Activated CD4-positive, alpha-beta T cell treated with anti-CD3 and anti-CD28 coated beads, Interleukin-2, amount 10 ng/mL, durations not matched to agents 24 days and 14 days (primary cell): ENCODE data around the gene EPC2. TPM values are rescaled to one million over a fixed set of nuclear protein-coding genes. Genes with fewer than 3 reads are reported as not detected.
"Not testable (repeated sequence)": the region's sequence is repeated elsewhere in the genome, so short reads cannot be mapped to it uniquely, and the experiment has no call there.

Experiments used
- DNase-seq: peaks from one replicate; pipeline ENCODE4 v3.0.0; 2022
- H3K27ac Mint-ChIP-seq: one replicate; pipeline ENCODE4 v1.8.0; 2022; ENCODE audit warnings: mild to moderate bottlenecking, mixed read lengths
- H3K27me3 Mint-ChIP-seq: one replicate; pipeline ENCODE4 v1.8.0; 2022; ENCODE audit warnings: mixed read lengths
- H3K36me3 Mint-ChIP-seq: one replicate; pipeline ENCODE4 v1.8.0; 2022; ENCODE audit warnings: low read depth, mild to moderate bottlenecking, mixed read lengths
- H3K4me1 Mint-ChIP-seq: one replicate; pipeline ENCODE4 v1.8.0; 2021; ENCODE audit warnings: mixed read lengths
- H3K4me3 Mint-ChIP-seq: one replicate; pipeline ENCODE4 v1.8.0; 2022; ENCODE audit warnings: mild to moderate bottlenecking, moderate library complexity, mixed read lengths
- H3K9me3 Mint-ChIP-seq: one replicate; pipeline ENCODE4 v1.8.0; 2021; ENCODE audit warnings: mixed read lengths
- intact Hi-C: fragments of 100-400 bp; cut with micrococcal nuclease; formaldehyde crosslinking; loops from one replicate; pipeline ENCODE4 v1.15.1; 2023
- total RNA-seq: library from RNA; stranded (reverse); gene quantifications from 2 replicates; pipeline ENCODE4 v1.2.3, GENCODE V29; 2022

The EPC2 gene
- total RNA-seq, 1 donor from 2014 or later, result 30.6 TPM

DNA sequence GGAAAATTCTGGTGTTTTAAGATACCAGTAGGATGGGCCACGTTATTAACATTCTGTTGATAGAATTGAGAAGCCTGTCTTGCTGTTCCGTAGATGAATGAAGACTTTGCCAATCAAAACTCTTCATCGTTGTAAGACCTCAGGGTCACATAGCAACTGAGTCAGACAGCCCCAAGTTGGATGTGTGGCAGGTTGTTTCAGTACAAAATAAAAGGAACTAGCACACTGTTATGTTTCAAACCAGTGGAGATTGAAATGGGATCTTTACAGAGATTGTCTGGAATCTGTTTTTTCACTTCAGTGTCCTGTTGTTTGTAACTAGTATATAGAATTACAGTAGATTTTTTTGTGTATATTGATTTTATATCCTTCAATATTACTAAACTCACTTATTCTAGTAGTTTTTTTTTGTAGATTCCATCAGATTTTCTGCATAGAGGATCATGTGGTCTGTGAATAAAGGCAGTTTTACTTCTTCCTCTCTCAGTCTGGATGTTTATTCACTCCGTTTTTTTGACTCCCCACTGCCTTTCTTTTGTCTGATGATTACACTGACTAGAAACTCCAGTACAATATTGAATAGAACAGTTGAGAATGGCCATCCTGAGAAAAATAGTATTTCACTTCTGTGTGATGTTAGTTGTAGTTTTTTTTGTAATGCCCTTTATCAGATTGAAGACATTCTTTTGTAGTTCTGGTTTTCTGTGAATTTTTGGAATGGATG lies 22.7 kb downstream of the EPC2 start:
- H3K4me1 Mint-ChIP-seq, result peaks cover 40% of the 10 kb centered on the region

DNA sequence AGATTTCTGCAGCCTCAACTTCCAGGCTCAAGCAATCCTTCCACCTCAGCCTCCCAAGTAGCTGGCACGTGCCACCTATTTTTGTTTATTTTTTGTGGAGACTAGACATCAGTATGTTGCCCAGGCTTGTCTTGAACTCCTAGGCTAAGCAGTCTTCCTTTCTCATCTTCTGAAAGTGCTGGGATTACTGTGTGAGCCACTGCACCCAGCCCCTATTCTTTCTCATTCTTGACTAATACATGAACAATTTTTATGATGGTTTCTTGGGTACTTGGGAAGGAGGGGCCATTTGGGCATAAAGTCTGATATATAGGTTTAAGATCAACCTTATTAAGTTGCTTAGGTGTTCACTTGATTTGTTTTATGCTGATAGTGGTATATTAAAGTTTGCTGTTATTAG lies 26.2 kb downstream of the EPC2 start:
- Mint-ChIP-seq H3K36me3 (peaks cover 17% of the 10 kb centered on the region), H3K9me3 (peaks cover 4% of the 10 kb centered on the region), H3K4me1 (peaks cover 43% of the 10 kb centered on the region), H3K27ac (no peak overlapping the region), H3K4me3 (no peak overlapping the region), H3K27me3 (no peaks in the 10 kb centered on the region)
- no peak for DNase-seq
- intact Hi-C loops, result no loop called here

More for the DNA sequence above, 22.7 kb downstream of the EPC2 start:
- no peaks in the 10 kb centered on the region for H3K27me3 Mint-ChIP-seq
- no peak overlapping the region for H3K4me3 Mint-ChIP-seq
- H3K27ac Mint-ChIP-seq, result no peak overlapping the region
- H3K36me3 Mint-ChIP-seq, result peaks cover 13% of the 10 kb centered on the region
- intact Hi-C loops, result no loop called here
- no peak for DNase-seq
- no peaks in the 10 kb centered on the region for H3K9me3 Mint-ChIP-seq

DNA sequence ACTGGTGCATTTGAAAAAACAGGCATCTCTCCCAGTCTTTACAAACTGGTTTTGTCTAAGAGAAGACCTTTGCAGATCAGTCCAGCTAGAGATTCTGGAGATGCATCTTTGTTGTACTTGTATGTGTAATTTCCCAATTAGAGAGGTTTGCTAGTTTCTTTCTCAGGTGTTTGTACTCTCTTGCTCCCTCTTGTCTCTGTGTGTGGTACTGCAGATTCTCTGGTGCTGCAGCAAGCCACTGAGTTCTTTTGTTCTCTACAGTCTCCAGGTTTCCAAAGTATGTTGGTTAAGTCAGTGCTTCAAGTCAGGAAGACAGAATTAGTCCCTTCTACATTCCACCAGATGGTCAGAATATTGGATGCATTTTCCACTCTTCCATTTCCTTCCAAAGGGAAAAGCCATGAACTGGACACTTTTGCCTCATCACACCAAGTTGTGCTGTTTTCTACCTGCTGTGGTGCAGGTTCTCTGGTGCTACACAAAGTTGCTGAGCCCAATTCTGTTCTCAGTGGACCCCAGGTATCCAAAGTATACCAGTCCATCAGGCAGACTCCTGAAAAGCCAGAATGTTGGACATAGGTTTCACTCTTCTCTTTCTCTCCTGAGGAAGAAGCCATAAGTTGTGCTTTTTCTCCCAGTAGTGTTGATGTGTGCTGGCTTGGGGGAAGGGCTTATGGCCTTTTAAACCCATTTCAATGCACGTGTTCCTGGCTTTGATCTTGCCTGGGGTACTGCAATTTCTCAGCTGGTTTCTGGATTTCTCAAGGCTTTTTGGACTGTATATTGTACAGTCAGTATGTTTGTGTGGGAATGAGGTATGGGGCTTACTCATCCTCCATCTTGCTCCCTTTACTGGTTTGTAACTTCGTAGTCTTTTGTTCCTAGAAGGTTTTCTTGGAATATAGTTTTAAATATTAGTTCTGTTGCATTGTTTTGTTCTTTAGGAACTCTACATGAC lies 29.8 kb downstream of the EPC2 start:
- no peak overlapping the region for H3K4me3 Mint-ChIP-seq
- H3K27ac Mint-ChIP-seq, result no peak overlapping the region
- H3K9me3 Mint-ChIP-seq, result peaks cover 4% of the 10 kb centered on the region
- H3K36me3 Mint-ChIP-seq, result peaks cover 14% of the 10 kb centered on the region
- intact Hi-C loops, result loop anchor here (1.0 to 2.0 kb wide), 2 partner anchors 15 to 30 kb away; partner anchors contain the start of gene EPC2
- no peaks in the 10 kb centered on the region for H3K27me3 Mint-ChIP-seq
- DNase-seq, result peak; percentile 83
- peaks cover 24% of the 10 kb centered on the region for H3K4me1 Mint-ChIP-seq

- Mint-ChIP-seq H3K9me3 (peaks cover 7% of the 10 kb centered on the region), H3K4me3 (no peak overlapping the region), H3K27ac (no peak overlapping the region), H3K27me3 (no peaks in the 10 kb centered on the region), H3K4me1 (peaks cover 23% of the 10 kb centered on the region), H3K36me3 (peaks cover 13% of the 10 kb centered on the region)
- no peak for DNase-seq
- intact Hi-C loops, result loop anchor here (2.0 kb wide), 1 partner anchor 31 kb away; the partner anchor contains the start of gene EPC2
Observed at GRCh38 chr2:148675708-148676107, 31.2 kb downstream of the EPC2 start.

DNA sequence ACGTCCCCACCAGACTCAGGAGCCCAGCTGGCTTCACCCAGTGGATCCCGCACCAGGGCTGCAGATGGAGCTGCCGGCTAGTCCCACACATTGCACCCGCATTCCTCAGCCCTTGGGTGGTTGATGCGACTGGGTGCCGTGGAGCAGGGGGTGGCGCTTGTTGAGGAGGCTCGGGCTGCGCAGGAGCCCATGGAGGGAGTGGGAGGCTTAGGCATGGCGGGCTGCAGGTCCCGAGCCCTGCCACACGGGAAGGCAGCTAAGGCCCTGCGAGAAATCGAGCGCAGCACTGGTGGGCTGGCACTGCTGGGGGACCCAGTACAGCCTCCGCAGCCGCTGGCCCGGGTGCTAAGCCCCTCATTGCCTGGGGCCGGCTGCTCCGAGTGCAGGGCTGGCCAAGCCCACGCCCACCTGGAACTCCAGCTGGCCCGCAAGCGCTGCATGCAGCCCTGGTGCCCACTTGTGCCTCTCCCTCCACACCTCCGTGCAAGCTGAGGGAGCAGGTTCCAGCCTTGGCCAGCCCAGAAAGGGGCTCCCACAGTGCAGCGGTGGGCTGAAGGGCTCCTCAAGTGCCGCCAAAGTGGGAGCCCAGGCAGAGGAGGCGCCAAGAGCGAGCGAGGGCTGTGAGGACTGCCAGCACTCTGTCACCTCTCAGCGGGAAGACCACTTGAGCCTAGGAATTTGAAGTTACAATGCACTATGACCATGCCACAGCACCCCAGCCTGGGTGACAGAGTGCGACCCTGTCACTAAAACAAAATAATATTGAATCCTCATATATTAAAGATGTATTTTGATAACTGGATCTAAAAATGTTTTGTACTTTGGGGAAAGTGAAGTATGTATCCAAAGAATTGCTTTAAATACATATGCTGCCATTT lies 34.0 kb downstream of the EPC2 start:
- intact Hi-C loops, result not testable (repeated sequence)

DNA sequence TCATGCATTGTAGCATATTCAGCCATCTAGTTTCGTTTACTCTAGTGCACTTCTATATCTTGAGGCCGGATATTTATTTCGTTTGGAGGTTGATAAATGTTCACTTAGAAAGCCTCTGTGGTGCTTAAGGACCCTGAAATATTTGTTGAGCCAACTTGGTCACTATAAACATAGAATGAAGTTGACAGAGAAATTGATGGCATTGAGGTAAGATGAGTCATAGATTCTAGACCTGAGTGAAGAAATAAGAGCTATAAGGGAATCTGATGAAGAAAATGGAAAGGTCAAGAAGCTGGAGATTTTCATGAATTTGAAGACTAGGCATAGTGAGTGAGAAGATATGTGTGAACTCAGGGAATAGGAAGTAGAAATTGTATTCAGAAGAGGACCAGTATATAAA lies 35.9 kb downstream of the EPC2 start:
- no peak overlapping the region for H3K4me3 Mint-ChIP-seq
- H3K9me3 Mint-ChIP-seq, result peaks cover 3% of the 10 kb centered on the region
- DNase-seq, result no peak
- peaks cover 4% of the 10 kb centered on the region for H3K36me3 Mint-ChIP-seq
- H3K27ac Mint-ChIP-seq, result no peak overlapping the region
- intact Hi-C loops, result loop anchor here (5.0 kb wide), 1 partner anchor 42 kb away; no protein-coding TSS in a partner anchor
- no peaks in the 10 kb centered on the region for H3K27me3 Mint-ChIP-seq
- H3K4me1 Mint-ChIP-seq, result peaks cover 16% of the 10 kb centered on the region

More for the DNA sequence above, 34.0 kb downstream of the EPC2 start:
- not testable (repeated sequence) for H3K9me3 Mint-ChIP-seq, DNase-seq, H3K36me3 Mint-ChIP-seq, H3K27ac Mint-ChIP-seq, H3K4me3 Mint-ChIP-seq, H3K27me3 Mint-ChIP-seq
- H3K4me1 Mint-ChIP-seq, result peaks cover 23% of the 10 kb centered on the region

DNA sequence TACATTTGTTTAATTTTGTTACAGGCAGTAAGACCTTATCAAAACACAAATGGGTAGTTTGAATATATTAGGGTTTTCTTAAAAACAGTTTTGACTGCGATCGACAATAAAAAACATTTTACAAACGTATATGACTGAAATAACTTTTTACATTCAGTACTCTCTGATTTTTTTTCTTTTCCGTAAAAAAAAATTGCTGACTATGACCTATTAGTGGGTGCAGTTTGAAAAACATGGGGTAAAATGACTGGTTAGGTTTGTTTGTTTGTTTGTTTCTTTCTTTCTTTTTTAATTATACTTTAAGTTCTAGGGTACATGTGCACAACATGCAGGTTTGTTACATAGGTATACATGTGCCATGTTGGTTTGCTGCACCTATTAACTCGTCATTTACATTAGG lies 36.9 kb downstream of the EPC2 start:
- Mint-ChIP-seq H3K36me3 (peaks cover 4% of the 10 kb centered on the region), H3K4me3 (no peak overlapping the region), H3K27me3 (no peaks in the 10 kb centered on the region), H3K4me1 (peaks cover 23% of the 10 kb centered on the region), H3K27ac (no peak overlapping the region), H3K9me3 (peaks cover 3% of the 10 kb centered on the region)
- intact Hi-C loops, result loop anchor here (5.0 kb wide), 1 partner anchor 41 kb away; no protein-coding TSS in a partner anchor
- DNase-seq, result no peak

DNA sequence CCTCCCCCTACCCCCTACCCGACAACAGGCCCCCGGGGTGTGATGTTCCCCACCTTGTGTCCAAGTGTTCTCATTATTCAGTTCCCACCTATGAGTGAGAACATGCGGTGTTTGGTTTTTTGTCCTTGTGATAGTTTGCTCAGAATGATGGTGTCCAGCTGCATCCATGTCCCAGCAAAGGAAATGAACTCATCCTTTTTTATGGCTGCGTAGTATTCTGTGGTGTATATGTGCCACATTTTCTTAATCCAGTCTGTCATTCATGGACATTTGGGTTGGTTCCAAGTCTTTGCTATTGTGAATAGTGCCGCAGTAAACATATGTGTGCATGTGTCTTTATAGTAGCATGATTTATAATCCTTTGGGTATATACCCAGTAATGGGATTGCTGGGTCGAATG lies 37.3 kb downstream of the EPC2 start:
- H3K27me3 Mint-ChIP-seq, DNase-seq, H3K36me3 Mint-ChIP-seq, H3K9me3 Mint-ChIP-seq, H3K27ac Mint-ChIP-seq, H3K4me3 Mint-ChIP-seq: not testable (repeated sequence)
- peaks cover 23% of the 10 kb centered on the region for H3K4me1 Mint-ChIP-seq
- intact Hi-C loops, result loop anchor here (5.0 kb wide), 1 partner anchor 40 kb away; no protein-coding TSS in a partner anchor

DNA sequence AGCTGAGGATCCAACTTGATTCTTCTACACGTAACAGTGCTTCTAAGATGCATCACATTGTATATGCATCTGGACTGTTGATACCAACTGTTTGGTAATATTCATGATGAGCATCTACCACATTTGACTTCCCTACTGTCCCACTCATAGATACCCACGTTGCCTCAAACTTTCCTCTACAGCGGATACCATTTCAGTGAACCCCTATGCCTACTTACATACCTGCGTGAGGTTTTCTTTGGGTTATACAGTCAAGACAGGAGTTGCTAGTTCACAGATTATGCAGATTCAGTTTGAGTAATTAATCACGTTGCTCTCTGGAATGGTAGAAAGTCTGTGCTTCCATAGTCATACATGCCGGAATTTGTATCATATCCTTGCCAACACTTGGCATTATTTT lies 40.0 kb downstream of the EPC2 start:
- Mint-ChIP-seq H3K4me1 (peaks cover 27% of the 10 kb centered on the region), H3K36me3 (peaks cover 11% of the 10 kb centered on the region), H3K4me3 (no peak overlapping the region)

DNA sequence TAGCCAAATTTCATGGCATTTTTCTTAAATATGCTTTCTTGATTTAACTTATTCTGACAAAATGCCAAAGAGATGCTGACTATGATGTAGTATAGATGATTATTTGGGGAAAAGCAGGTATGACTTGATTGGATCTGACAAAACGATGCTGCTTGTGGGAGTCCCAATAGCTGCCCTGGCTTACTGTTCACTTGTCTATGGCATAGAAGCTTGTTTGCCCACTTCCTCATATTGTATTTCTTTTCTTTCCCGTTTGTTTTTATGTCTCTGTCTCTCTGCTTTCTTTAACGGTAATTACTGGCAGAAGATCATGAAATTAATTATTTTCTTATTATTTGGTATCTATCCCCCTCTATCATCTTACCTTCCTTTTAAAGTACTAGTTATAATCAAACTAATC lies 43.0 kb downstream of the EPC2 start:
- no peak for DNase-seq
- Mint-ChIP-seq H3K9me3 (no peaks in the 10 kb centered on the region), H3K4me3 (no peak overlapping the region), H3K27ac (no peak overlapping the region), H3K27me3 (no peaks in the 10 kb centered on the region), H3K36me3 (peaks cover 25% of the 10 kb centered on the region), H3K4me1 (peaks cover 17% of the 10 kb centered on the region)
- intact Hi-C loops, result no loop called here

More for the DNA sequence above, 40.0 kb downstream of the EPC2 start:
- intact Hi-C loops, result loop anchor here (5.0 kb wide), 1 partner anchor 38 kb away; no protein-coding TSS in a partner anchor
- Mint-ChIP-seq H3K27me3 (no peaks in the 10 kb centered on the region), H3K9me3 (peaks cover 3% of the 10 kb centered on the region), H3K27ac (no peak overlapping the region)
- DNase-seq, result no peak

- intact Hi-C loops, H3K4me3 Mint-ChIP-seq, H3K27me3 Mint-ChIP-seq, H3K9me3 Mint-ChIP-seq, DNase-seq, H3K27ac Mint-ChIP-seq: not testable (repeated sequence)
- Mint-ChIP-seq H3K4me1 (peaks cover 17% of the 10 kb centered on the region), H3K36me3 (peaks cover 23% of the 10 kb centered on the region)
Observed at GRCh38 chr2:148688011-148688410, 43.5 kb downstream of the EPC2 start.

GRCh38 chr2:148696985-148697384 lies 52.4 kb downstream of the EPC2 start:
- H3K4me1 Mint-ChIP-seq, result peaks cover 2% of the 10 kb centered on the region
- peaks cover 19% of the 10 kb centered on the region for H3K9me3 Mint-ChIP-seq
- H3K4me3 Mint-ChIP-seq, result no peak overlapping the region
- no peaks in the 10 kb centered on the region for H3K27me3 Mint-ChIP-seq
- no peak overlapping the region for H3K27ac Mint-ChIP-seq
- H3K36me3 Mint-ChIP-seq, result peaks cover 69% of the 10 kb centered on the region
- no peak for DNase-seq
- intact Hi-C loops, result no loop called here

- no peak overlapping the region for H3K27ac Mint-ChIP-seq
- no peaks in the 10 kb centered on the region for H3K27me3 Mint-ChIP-seq
- H3K36me3 Mint-ChIP-seq, result peaks cover 76% of the 10 kb centered on the region
- DNase-seq, result no peak
- peaks cover 23% of the 10 kb centered on the region for H3K9me3 Mint-ChIP-seq
- H3K4me1 Mint-ChIP-seq, result peaks cover 4% of the 10 kb centered on the region
- H3K4me3 Mint-ChIP-seq, result no peak overlapping the region
- intact Hi-C loops, result no loop called here
Observed at GRCh38 chr2:148699830-148700229, 55.3 kb downstream of the EPC2 start.
